ENCODE measurements around the gene GLDC.

Gene GLDC

DNA sequence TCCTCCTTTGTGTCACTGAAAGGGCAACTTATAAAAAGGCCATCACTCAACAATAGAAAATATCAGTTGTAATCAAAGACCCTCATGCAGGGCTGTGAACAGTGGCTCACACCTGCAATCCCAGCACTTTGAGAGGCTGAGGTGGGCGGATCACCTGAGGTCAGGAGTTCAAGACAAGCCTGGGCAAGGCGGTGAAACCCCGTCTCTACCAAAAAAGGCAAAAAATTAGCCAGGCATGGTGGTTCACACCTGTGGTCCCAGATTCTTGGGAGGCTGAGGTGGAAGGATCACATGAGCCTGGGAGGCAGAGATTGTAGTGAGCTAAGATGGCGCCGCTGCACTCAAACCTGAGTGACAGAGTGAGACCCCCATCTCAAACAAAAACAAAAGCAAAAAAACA lies 24.7 kb downstream of the GLDC start:
- DNase-seq (ENCODE audit: low read depth in 2 of 2) = no peak

- DNase-seq (ENCODE audit: low read depth in 2 of 2) = no peak
Measured at GRCh38 chr9:6620353-6620752, 25.2 kb downstream of the GLDC start.

DNA sequence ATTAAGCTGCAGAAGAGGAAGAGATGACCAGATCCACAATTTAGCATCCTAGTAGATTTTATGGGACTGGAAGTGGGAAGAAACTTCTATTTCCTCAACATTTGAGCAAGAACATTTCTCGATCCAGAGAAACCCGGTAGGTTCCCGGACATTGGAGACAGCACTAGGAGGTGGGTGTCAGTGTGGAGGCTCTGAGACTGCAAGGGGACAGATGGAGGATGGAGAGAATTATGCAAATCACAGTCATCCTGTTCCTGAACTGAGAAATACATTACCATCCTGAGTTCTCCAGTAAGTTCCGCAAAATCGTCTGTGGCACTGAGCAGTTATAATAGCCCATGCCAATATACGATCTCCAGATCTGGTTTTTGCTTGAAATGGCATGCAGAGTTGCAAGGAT lies 25.6 kb downstream of the GLDC start:
- DNase-seq (ENCODE audit: low read depth in 2 of 2) = no peak

DNA sequence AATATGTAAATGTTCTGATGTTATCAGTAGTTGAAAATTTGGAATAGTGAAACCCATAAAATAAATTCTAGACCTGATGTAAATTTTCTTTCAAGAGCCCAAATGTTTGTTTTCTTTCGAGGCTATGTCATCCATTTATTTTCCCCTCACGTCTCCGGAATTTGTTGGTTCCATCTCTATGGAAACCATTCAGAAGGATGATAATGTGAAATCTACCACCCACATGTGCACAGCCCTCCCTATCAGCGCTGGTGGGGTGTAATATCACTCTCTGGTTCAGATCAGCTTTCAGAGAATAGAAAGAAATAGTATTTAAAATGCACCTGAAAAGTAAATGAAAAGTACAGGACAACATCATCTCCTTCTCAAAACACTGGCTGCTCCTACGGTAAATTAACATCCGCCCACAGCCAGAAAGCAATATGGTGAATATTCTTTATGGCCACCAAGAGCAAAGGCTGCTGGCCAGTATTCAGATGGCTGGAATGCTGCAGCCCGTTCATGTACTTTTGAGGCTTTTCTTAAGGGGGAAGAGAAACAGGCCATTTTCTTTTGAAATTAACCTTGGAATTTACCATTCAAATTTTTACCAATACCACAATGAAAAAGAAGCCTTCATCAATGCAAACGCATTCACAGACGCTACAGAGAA lies 28.5 kb downstream of the GLDC start:
- no peak for DNase-seq (ENCODE audit: low read depth in 2 of 2)

- DNase-seq (ENCODE audit: low read depth in 2 of 2) = no peak
Measured at GRCh38 chr9:6614489-6614888, 31.0 kb downstream of the GLDC start.

GRCh38 chr9:6611865-6612264 lies 33.7 kb downstream of the GLDC start:
- no peak for DNase-seq (ENCODE audit: low read depth in 2 of 2)

GRCh38 chr9:6610073-6610472 lies 35.5 kb downstream of the GLDC start:
- no peak for DNase-seq (ENCODE audit: low read depth in 2 of 2)

- DNase-seq (ENCODE audit: low read depth in 2 of 2) = no peak
Measured at GRCh38 chr9:6609497-6610016, 36.0 kb downstream of the GLDC start.

GRCh38 chr9:6605202-6605601 lies 40.3 kb downstream of the GLDC start:
- DNase-seq (ENCODE audit: low read depth in 2 of 2) = no peak

DNA sequence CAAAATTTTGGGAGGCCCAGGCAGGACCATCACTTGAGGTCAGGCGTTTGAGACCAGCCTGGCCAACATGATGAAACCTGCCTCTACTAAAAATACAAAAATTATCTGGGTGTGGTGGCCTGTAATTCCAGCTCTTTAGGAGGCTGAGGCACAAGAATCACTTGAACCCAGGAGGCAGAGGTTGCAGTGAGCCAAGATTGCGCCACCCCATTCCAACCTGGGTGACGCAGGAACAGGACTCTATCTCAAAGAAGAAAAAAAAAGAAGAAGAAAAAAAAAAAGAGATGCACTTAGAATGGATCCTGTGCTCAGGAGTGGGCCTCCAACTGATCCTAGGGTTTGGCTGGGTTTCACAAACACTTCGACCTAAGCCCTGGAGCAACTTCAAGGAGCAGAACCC lies 45.1 kb downstream of the GLDC start:
- DNase-seq (ENCODE audit: low read depth in 2 of 2) = no peak

GRCh38 chr9:6600006-6600405 lies 45.5 kb downstream of the GLDC start:
- no peak for DNase-seq (ENCODE audit: low read depth in 2 of 2)

- DNase-seq (ENCODE audit: low read depth in 2 of 2) = no peak
Measured at GRCh38 chr9:6598249-6598725, 47.2 kb downstream of the GLDC start.

DNA sequence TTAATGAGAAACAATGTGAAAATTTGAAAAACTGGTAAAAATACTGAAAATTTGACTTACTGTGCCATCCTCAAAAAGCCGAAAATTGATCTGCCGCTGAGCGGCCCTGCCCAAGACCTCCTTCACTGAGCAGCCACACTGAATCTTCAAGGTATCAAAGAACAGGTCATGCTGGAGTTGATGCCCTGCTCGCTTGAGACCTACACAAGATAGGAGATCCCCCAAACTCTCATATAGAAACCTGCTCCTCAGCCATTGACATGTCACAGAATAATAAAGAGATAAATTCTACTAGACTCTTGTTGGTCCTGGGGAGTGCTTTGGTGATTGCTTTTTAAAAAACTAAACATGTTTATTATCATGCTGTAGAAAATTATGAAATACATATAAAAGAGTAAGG lies 52.7 kb downstream of the GLDC start:
- DNase-seq (ENCODE audit: low read depth in 2 of 2) = no peak

GRCh38 chr9:6592231-6592630 lies 53.3 kb downstream of the GLDC start:
- no peak for DNase-seq (ENCODE audit: low read depth in 2 of 2)

DNA sequence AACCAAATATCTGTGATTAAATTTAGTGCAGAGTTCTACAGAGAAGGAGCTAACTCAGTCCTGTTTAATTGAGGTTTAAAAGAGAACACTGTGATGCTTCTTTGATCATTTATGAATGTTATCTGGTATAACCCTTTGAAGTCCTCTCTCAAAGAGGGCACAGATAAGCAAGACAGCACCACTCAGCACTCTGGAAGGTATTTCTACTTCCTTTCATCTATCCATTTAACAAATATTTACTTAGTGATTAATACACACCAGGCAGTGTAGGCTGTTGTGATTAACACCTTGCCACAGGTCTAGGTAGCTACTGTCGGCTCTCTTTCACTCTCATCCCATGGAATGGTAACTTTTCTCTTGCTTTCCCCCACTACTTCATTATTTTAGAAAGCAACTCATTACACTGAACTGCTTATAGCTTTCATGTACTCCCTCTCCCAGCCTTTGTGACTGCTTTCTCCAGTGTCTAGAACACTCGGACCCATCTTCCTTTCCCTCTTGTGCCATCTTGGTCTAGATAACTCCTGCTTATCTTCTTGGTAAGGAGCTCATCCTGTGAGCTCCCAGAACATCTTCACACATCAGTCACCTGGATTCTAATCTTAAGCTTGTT lies 54.7 kb downstream of the GLDC start:
- DNase-seq (ENCODE audit: low read depth in 2 of 2) = no peak

- DNase-seq (ENCODE audit: low read depth in 2 of 2) = no peak
Measured at GRCh38 chr9:6590334-6590733, 55.2 kb downstream of the GLDC start.

- no peak for DNase-seq (ENCODE audit: low read depth in 2 of 2)
Measured at GRCh38 chr9:6584881-6585597, 60.5 kb downstream of the GLDC start.

- no peak for DNase-seq (ENCODE audit: low read depth in 2 of 2)
Measured at GRCh38 chr9:6581253-6581652, 64.3 kb downstream of the GLDC start.

- DNase-seq (ENCODE audit: low read depth in 2 of 2) = no peak
Measured at GRCh38 chr9:6579613-6580012, 65.9 kb downstream of the GLDC start.

- DNase-seq (ENCODE audit: low read depth in 2 of 2) = no peak
Measured at GRCh38 chr9:6576987-6577386, 68.5 kb downstream of the GLDC start.

GRCh38 chr9:6575324-6576034 lies 70.0 kb downstream of the GLDC start:
- DNase-seq (ENCODE audit: low read depth in 2 of 2) = no peak

DNA sequence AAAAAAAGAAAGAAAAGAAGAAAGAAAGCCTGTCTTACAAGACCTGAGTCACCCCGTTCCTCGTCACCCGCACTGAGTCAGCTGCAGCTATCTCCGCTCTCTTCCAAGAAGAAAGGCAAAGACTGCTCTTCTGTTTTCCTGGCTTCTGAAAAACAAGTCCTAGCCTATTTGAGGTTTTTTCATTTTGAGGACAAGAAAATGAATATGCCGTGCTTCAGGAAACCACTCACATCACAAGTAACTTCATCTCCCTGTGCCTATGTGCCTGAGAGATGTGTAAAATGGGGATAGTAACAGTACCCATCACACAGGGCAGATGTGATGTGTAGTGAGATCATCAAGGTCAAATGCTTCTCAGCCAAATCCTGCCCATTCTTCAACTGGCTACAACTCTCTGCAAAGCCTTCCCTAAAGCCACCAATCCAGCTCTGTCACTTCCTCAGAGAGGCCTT lies 78.4 kb downstream of the GLDC start:
- DNase-seq (ENCODE audit: low read depth in 2 of 2) = peak; percentile 57 to 58
